NCI-H526 (cell line): Measurements from ENCODE around the gene ANKRD11.
"Not testable (repeated sequence)": the region's sequence is repeated elsewhere in the genome, so short reads cannot be mapped to it uniquely, and the experiment has no call there.

Source experiments
- DNase-seq, 2 experiments: peaks; one replicate each; lab custom pipeline; 2025; lab: John Stamatoyannopoulos, UW

ANKRD11 gene

GRCh38 chr16:89428605-89429004, 61.8 kb downstream of the ANKRD11 start:
- DNase-seq = not testable (repeated sequence)

DNA sequence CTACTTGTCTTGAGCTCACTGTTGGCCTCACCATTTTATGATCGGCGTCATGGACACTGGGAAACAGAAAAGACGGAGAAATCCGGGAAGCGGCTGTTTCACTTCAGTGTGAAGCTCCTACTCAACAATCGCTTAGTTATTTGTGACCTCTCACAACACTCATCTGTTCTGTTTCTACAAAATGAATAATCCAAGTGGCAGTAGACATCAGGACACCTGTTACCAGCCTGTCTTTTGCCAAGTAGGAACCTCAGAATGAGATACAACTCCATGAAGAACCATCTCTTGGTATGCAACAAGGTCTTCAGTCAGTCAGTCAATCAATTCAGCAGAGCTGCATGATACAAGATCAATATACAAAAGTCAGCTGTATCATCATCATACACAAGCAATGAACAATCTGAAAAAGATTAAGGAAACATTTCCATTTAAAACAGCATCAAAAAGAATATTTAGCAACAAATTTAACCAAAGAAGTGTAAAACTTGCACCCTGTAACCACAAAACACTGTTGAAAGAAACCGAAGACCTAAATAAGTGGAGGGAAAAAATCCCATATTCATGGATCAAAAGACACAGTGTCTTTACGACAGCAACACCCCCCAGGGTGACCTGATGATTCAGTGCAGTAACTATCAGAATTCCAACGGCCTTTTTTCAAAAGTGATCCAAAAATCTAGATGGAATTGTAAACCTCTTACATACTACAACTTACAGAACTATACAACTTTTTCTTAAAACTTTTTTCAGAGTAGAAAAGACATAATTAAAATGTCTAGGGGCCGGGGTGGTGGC, 63.4 kb downstream of the ANKRD11 start:
- DNase-seq = no peak

- DNase-seq = no peak
These were observed 64.8 kb downstream of the ANKRD11 start for GRCh38 chr16:89425523-89425922.

DNA sequence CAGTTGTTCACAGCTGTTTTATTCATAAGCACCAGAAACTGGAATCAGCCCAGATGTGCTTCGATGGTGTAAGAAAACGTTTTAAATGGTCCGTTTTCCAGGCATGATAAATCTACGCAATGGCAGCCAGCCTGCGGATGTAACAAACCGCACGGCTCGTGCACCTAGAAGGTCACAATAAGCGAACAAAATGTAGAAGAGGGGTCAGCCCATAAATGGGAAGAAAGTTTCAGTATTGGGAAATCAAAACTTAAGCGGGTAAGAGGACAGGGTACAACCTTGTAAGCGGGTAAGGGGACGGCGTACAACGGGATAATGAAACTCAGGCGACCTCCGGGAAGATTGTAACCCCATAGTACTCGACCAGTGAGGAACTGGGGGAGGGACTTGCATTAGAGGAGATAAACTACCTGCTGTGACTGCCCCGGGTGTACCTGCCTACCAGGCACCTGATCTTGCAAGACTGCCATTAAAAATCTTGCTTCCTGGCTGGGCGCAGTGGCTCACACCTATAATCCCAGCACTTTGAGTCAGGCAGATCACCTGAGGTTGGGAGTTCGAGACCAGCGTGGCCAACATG, 66.6 kb downstream of the ANKRD11 start:
- DNase-seq = no peak

- DNase-seq = no peak
These were observed 67.3 kb downstream of the ANKRD11 start for GRCh38 chr16:89422905-89423630.

- DNase-seq = no peak
These were observed 67.8 kb downstream of the ANKRD11 start for GRCh38 chr16:89422527-89422904.

GRCh38 chr16:89421300-89421699, 69.1 kb downstream of the ANKRD11 start:
- not testable (repeated sequence) for DNase-seq

GRCh38 chr16:89420204-89420603, 70.2 kb downstream of the ANKRD11 start:
- no peak for DNase-seq

DNA sequence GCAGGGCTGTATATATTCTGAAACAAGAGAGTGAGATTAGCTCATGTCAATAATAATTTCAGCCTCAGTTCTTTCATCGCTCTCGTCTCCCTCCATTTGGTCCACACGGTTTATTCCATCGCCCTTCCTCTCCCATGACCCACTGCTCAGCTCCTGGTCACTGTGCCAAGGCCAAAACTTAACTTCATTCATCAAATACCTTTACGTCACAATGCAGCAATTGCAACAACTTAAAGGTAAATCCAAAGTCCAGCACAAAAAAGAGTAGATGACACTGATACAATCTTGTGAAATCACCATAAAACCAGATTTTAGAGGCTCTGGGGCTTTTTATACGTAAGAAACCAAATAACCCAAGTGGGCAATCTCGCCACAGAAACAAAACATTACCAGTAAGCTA, 72.0 kb downstream of the ANKRD11 start:
- DNase-seq = no peak

DNA sequence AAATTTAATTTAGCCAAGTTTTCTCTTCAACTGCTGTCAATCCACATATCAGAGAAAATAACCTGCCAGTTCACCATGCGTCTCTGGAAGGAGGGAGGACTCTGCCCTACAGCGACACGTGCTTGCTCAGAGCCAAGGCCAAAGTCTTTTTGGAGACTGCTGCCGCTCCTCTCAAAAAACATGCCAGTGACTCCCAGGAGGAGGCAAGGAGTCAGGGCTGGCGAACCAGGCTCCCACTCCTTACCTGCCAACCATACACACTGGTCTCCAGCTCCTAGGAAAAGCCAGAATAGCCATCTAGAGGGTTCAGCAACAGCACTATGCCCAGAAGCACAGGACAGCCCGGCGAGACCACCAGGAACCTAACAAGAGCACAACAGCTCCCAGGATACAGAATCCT, 73.0 kb downstream of the ANKRD11 start:
- no peak for DNase-seq

DNA sequence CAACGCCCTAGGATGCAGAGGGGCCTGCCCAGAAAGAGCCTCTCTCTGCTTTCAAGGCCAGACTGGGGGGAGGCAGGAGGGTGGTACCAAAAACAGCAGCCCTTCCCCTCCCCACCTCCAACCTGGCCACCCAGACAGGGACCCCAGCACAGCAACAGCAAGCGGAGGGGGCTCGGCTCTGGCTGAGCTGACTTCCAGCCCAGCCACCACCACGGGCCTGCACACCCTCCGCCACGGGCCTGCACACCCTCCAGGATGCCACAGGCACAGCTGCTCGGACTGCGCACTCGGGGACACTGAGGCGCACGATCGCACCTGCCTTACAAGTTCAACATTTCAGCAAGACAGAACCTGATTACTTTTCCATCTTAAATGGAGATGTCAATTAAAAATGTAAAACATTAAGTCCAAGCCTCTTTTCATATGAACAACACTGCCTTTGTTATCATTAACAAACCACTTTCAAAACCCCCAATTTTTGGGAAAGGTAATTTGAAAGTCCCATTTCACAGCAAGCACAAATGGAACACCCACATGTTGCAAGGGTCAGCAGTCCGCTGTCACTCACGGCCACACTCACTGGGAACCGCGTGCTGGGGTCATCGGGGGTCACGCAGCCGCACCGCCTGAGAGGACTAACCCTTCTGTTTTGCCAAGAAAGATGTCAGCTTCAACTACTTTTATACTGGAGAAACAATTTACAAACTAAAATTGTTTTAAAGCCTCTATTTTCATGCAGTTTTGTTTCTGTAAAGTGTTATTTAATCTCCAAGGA, 76.4 kb downstream of the ANKRD11 start:
- no peak for DNase-seq

DNA sequence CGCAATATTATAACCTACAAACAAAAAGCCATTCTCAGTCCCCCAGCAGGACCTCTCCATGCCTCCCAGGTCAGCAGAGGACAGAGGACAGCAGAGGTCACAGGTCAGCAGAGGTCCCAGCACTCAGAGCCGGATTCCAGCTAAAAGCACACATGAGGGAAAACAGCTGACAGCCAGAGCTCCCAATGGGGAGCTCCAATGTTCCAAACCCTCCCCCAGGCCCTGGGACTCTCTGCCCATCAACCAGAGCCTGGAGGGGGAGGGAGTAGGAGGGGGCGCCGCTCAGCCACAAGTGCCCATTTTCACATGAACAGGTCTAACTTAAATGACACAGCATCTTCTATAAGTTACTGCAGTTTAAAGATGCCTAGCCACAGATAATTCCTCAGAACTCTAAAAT, 77.5 kb downstream of the ANKRD11 start:
- no peak for DNase-seq

DNA sequence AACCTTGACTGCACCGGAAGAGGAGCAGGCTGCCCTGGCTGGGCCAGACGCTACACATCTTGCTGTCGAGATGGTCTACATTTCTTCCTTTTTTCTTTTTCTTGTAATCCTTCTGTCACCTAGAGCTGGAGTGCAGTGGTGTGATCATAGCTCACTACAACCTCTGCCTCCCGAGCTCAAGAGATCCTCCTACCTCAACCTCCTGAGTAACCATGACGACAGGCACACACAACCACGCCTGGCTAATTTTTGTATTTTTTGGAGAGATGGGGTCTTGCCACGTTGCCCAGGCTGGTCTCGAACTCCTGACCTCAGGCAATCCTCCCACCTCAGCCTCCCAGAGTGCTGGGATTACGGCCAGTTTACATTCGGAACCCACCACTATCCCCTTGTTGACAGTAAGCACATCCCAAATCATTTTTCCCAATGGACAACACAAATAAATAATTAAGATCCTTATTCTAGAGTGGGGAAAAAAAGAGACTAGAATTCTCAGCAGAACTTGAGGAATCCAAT, 79.0 kb downstream of the ANKRD11 start:
- no peak for DNase-seq

DNA sequence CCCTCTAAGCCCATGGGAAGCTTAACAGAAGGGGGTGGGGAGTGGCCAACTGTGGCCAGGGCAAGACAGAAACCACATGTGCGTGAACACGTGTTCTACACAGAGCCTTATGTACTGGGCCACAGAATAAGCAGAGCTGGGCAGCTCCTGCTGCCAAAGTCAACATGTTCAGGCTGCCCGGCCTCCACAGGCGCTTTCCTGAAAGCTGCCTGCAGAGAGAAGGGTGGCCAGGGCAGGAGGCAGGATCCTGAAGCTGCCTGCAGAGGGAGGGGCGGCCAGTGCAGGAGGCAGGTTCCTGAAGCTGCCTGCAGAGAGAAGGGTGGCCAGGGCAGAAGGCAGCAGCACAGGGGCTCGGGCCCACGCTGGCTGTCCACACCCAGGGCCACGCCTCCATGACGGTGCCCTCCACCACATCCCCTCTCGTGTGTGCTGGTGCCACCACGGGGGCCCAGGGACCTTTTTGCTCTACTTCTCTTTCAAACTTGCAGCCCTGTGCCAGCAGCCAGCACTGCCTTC, 79.5 kb downstream of the ANKRD11 start:
- DNase-seq = no peak

- no peak for DNase-seq
These were observed 80.0 kb downstream of the ANKRD11 start for GRCh38 chr16:89410322-89410721.

- no peak for DNase-seq
These were observed 81.1 kb downstream of the ANKRD11 start for GRCh38 chr16:89409161-89409711.

DNA sequence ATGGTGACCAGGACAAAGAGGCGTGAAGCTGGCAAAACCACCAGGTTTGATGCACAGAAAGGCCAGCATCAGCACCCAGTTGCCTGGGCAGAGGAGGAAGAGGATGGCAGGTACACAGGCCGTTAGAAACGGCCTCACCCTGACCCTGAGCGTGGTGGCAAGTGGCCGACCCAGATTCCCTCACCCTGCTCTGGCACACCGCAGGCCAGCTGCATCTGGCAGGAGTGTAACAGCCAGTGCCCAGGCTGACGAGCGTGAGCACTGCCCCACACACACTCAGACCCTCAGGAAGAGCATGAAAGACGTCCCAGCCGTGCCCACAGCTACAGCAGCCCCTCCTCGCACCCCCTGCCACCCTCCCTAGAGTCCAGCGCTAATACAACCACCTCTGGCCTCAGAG, 82.0 kb downstream of the ANKRD11 start:
- DNase-seq = no peak

DNA sequence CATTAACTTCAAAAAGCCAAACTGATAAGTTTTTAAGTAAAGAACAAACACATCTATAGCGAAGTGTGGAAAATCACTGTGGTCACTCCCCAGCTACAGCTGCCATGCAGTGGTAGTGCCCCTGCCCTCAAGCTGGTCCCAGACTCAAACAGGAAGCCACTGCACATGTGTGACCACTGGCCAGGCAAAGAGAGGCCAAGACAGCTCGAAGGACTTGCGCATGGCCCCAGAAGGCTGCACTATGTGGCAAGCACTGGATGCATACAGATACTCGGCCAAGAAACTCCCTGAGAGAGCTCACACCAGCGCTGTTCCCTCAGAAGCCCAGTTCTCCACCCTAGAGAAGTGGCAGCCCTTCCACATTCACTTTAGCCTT, 82.4 kb downstream of the ANKRD11 start:
- no peak for DNase-seq

DNA sequence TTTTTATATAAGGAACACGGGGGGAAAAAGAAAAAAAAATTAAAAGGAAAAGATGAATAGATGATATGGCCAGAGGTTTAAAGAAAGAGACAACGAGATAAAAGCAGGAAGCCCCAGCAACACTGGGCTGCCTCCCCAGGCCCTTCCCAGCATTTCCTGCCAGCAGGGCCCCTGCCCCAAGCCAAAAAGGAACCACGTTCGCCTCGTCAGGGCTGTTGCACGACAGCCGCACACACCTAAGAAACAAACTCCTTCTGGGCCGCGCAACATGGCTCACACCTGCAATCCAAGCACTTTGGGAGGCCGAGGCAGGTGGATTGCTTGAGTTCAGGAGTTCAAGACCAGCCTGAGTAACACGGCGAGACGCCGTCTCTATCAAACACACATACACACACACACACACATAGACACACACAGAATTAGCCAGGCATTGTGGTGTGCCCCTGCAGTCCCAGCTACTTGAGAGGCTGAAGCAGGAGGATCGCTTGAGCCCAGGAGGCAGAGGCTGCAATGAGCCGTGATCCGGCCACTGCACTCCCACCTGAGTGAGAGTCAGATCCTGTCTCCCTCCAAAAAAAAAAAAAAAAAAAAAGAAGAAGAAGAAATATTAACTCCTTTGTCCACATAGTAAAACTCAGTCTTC, 83.0 kb downstream of the ANKRD11 start:
- DNase-seq = no peak

DNA sequence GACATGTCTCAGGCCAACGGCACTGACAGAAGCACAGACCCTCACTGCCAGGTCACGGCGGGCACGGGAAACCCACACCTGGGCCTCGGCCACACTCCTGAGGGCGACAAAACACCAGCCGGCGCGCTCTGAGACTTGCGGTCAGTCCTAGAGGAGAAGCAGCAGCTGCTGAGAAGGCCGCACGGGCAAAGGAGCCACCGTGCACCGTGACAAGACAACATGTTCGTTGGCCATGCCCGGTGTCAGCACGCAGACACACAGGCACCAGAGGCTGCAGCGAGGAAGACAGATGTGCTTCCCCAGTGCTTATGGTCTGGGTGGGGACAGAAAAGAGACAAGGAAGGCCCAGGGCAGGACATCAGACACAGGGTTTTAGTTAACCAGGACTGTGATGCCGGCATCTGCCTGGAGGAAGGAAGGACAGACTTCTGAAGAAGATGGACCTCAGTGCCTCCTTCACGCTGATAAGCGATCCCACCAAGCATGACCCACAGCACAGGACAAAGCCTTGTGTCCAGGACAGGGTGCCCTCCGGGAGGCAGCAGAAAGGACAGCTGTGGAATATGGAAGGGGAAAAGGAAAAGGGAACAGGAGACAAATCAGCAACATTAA, 84.0 kb downstream of the ANKRD11 start:
- no peak for DNase-seq

- no peak for DNase-seq
These were observed 85.8 kb downstream of the ANKRD11 start for GRCh38 chr16:89404561-89404960.
